Activated CD4-positive, alpha-beta memory T cell treated with anti-CD3 and anti-CD28 coated beads for 36 hours (primary cell): Measurements from ENCODE around the gene HBA2. TPM values are rescaled to one million over a fixed set of nuclear protein-coding genes. Genes with fewer than 3 reads are reported as not detected.

ENCODE experiments used
- CTCF ChIA-PET: fragments of 350-600 bp; sonication (Branson Sonifier 250); formaldehyde crosslinking; loops from one replicate; lab custom pipeline; 2021; ENCODE audit warnings: antibody characterized with exemption, inconsistent platforms; lab: Charles Lee
- POLR2A ChIA-PET: fragments of 350-600 bp; sonication (Branson Sonifier 250); formaldehyde crosslinking; loops from one replicate; lab custom pipeline; 2021; ENCODE audit warnings: antibody characterized with exemption; lab: Charles Lee
- DNase-seq: peaks from one replicate; pipeline ENCODE4 v3.0.0-alpha.2; 2020
- H3K27ac Mint-ChIP-seq: one replicate; pipeline ENCODE4 v1.8.0; 2021; ENCODE audit warnings: mixed read lengths
- H3K27me3 Mint-ChIP-seq: one replicate; pipeline ENCODE4 v1.8.0; 2021; ENCODE audit warnings: mixed read lengths
- H3K36me3 Mint-ChIP-seq: one replicate; pipeline ENCODE4 v1.8.0; 2021; ENCODE audit warnings: mixed read lengths
- H3K4me1 Mint-ChIP-seq: one replicate; pipeline ENCODE4 v1.8.0; 2021; ENCODE audit warnings: low read depth, mixed read lengths
- H3K4me3 Mint-ChIP-seq: one replicate; pipeline ENCODE4 v1.8.0; 2021; ENCODE audit warnings: mild to moderate bottlenecking, mixed read lengths
- H3K9me3 Mint-ChIP-seq: one replicate; pipeline ENCODE4 v1.8.0; 2021; ENCODE audit warnings: mixed read lengths
- intact Hi-C: fragments of 100-400 bp; cut with micrococcal nuclease; formaldehyde crosslinking; loops from one replicate; pipeline ENCODE4 v1.15.1; 2023
- total RNA-seq, 2 experiments: library from RNA; stranded (reverse); gene quantifications; one replicate each; pipeline ENCODE4 v1.2.3, GENCODE V29; 2021

Gene HBA2
- total RNA-seq, 2 experiments from 2014 or later: not detected

- POLR2A ChIA-PET: no interaction called here
Observed at GRCh38 chr16:178668-179015, 6.0 kb downstream of the HBA2 start.

GRCh38 chr16:179211-180092 is 6.8 kb downstream of the HBA2 start:
- intact Hi-C loops: loop anchor here (2.0 kb wide), 1 partner anchor 73 kb away; no protein-coding TSS in a partner anchor
- ChIA-PET CTCF (interaction anchor here (0.9 to 3.3 kb wide), 5 partner anchors 15 to 114 kb away, joined by 3 to 23 read pairs (median 4); no protein-coding TSS in a partner anchor), POLR2A (no interaction called here)
- Mint-ChIP-seq H3K9me3 (no peaks in the 10 kb centered on the region), H3K4me1 (peaks cover 3% of the 10 kb centered on the region), H3K36me3 (no peaks in the 10 kb centered on the region), H3K4me3 (no peak overlapping the region), H3K27me3 (peaks cover 35% of the 10 kb centered on the region), H3K27ac (no peak overlapping the region)
- no peak for DNase-seq

More at GRCh38 chr16:178668-179015, 6.0 kb downstream of the HBA2 start:
- intact Hi-C loops: no loop called here
- Mint-ChIP-seq H3K4me3 (no peak overlapping the region), H3K27me3 (peaks cover 39% of the 10 kb centered on the region), H3K4me1 (peaks cover 4% of the 10 kb centered on the region), H3K27ac (no peak overlapping the region), H3K9me3 (no peaks in the 10 kb centered on the region), H3K36me3 (no peaks in the 10 kb centered on the region)
- DNase-seq: no peak
- CTCF ChIA-PET: interaction anchor here (1.0 kb wide), 1 partner anchor 71 kb away, joined by 3 read pairs; no protein-coding TSS in a partner anchor

GRCh38 chr16:180101-180675 is 7.5 kb downstream of the HBA2 start, which contains the start of gene HBQ1:
Gene HBQ1, plus strand, starts transcription at chr16:180459. Its CDS starts 28 bp downstream, at chr16:180487.
- intact Hi-C loops: loop anchor here (2.0 kb wide), 1 partner anchor 73 kb away; no protein-coding TSS in a partner anchor
- Mint-ChIP-seq H3K27me3 (peaks cover 28% of the 10 kb centered on the region), H3K27ac (no peak within 1 kb of the TSS), H3K36me3 (no peaks in the 10 kb centered on the region), H3K4me3 (peak within 1 kb of the TSS; percentile 20), H3K9me3 (no peaks in the 10 kb centered on the region), H3K4me1 (no peaks in the 10 kb centered on the region)
- POLR2A ChIA-PET: no interaction called here
- CTCF ChIA-PET: interaction anchor here (0.7 to 3.3 kb wide), 10 partner anchors 12 to 185 kb away, joined by 3 to 23 read pairs (median 4); no protein-coding TSS in a partner anchor
- DNase-seq: peak; percentile 30

- peaks cover 23% of the 10 kb centered on the region for H3K27me3 Mint-ChIP-seq
Observed at GRCh38 chr16:180681-181564, 8.2 kb downstream of the HBA2 start.

GRCh38 chr16:181565-182021 is 8.9 kb downstream of the HBA2 start:
- peaks cover 2% of the 10 kb centered on the region for H3K36me3 Mint-ChIP-seq
- no peak overlapping the region for H3K27ac Mint-ChIP-seq
- no peaks in the 10 kb centered on the region for H3K9me3 Mint-ChIP-seq
- intact Hi-C loops: loop anchor here (2.0 kb wide), 1 partner anchor 75 kb away; no protein-coding TSS in a partner anchor
- H3K27me3 Mint-ChIP-seq: peaks cover 22% of the 10 kb centered on the region
- no peak overlapping the region for H3K4me3 Mint-ChIP-seq
- ChIA-PET CTCF (interaction anchor here (0.7 to 3.3 kb wide), 15 partner anchors 9 to 181 kb away, joined by 3 to 23 read pairs (median 4); no protein-coding TSS in a partner anchor), POLR2A (no interaction called here)
- H3K4me1 Mint-ChIP-seq: no peaks in the 10 kb centered on the region
- DNase-seq: no peak

More at GRCh38 chr16:180681-181564, 8.2 kb downstream of the HBA2 start:
- H3K9me3 Mint-ChIP-seq: no peaks in the 10 kb centered on the region
- intact Hi-C loops: loop anchor here (2.0 kb wide), 1 partner anchor 74 kb away; no protein-coding TSS in a partner anchor
- no peak overlapping the region for H3K27ac Mint-ChIP-seq
- H3K4me1 Mint-ChIP-seq: no peaks in the 10 kb centered on the region
- ChIA-PET POLR2A (no interaction called here), CTCF (interaction anchor here (0.7 to 3.3 kb wide), 18 partner anchors 12 to 184 kb away, joined by 3 to 23 read pairs (median 4); no protein-coding TSS in a partner anchor)
- H3K4me3 Mint-ChIP-seq: peak overlapping the region; percentile 20
- peaks cover 2% of the 10 kb centered on the region for H3K36me3 Mint-ChIP-seq
- DNase-seq: peak; percentile 89

GRCh38 chr16:183005-183404 is 10.3 kb downstream of the HBA2 start:
- Mint-ChIP-seq H3K27ac (no peak overlapping the region), H3K9me3 (no peaks in the 10 kb centered on the region), H3K4me1 (no peaks in the 10 kb centered on the region), H3K27me3 (peaks cover 15% of the 10 kb centered on the region), H3K36me3 (peaks cover 7% of the 10 kb centered on the region), H3K4me3 (no peak overlapping the region)
- no peak for DNase-seq
- CTCF ChIA-PET: interaction anchor here (0.7 to 3.3 kb wide), 5 partner anchors 26 to 179 kb away, joined by 3 to 23 read pairs (median 14); no protein-coding TSS in a partner anchor
- POLR2A ChIA-PET: no interaction called here
- intact Hi-C loops: no loop called here

- DNase-seq: no peak
- Mint-ChIP-seq H3K27ac (no peak overlapping the region), H3K4me1 (no peaks in the 10 kb centered on the region), H3K27me3 (no peaks in the 10 kb centered on the region), H3K36me3 (peaks cover 22% of the 10 kb centered on the region), H3K9me3 (no peaks in the 10 kb centered on the region), H3K4me3 (no peak overlapping the region)
- intact Hi-C loops: no loop called here
- ChIA-PET CTCF (interaction anchor here (0.9 kb wide), 1 partner anchor 78 kb away, joined by 3 read pairs; no protein-coding TSS in a partner anchor), POLR2A (no interaction called here)
Observed at GRCh38 chr16:185213-185612, 12.5 kb downstream of the HBA2 start.

GRCh38 chr16:185691-186090 is 13.0 kb downstream of the HBA2 start:
- no peak overlapping the region for H3K27ac Mint-ChIP-seq
- H3K27me3 Mint-ChIP-seq: no peaks in the 10 kb centered on the region
- H3K4me1 Mint-ChIP-seq: no peaks in the 10 kb centered on the region
- no peak overlapping the region for H3K4me3 Mint-ChIP-seq
- no peak for DNase-seq
- peaks cover 24% of the 10 kb centered on the region for H3K36me3 Mint-ChIP-seq
- ChIA-PET CTCF (interaction anchor here (0.9 kb wide), 1 partner anchor 79 kb away, joined by 3 read pairs; no protein-coding TSS in a partner anchor), POLR2A (no interaction called here)
- no peaks in the 10 kb centered on the region for H3K9me3 Mint-ChIP-seq
- intact Hi-C loops: no loop called here

- Mint-ChIP-seq H3K4me3 (no peak overlapping the region), H3K27me3 (no peaks in the 10 kb centered on the region), H3K4me1 (no peaks in the 10 kb centered on the region), H3K36me3 (peaks cover 34% of the 10 kb centered on the region), H3K9me3 (no peaks in the 10 kb centered on the region), H3K27ac (no peak overlapping the region)
- no peak for DNase-seq
- intact Hi-C loops: no loop called here
- CTCF ChIA-PET: interaction anchor here (2.7 kb wide), 1 partner anchor 80 kb away, joined by 8 read pairs; no protein-coding TSS in a partner anchor
- POLR2A ChIA-PET: no interaction called here
Observed at GRCh38 chr16:187330-187729, 14.7 kb downstream of the HBA2 start.

- H3K9me3 Mint-ChIP-seq: no peaks in the 10 kb centered on the region
- no peaks in the 10 kb centered on the region for H3K4me1 Mint-ChIP-seq
- intact Hi-C loops: no loop called here
- DNase-seq: peak; percentile 42
- ChIA-PET POLR2A (no interaction called here), CTCF (interaction anchor here (0.9 to 2.7 kb wide), 4 partner anchors 40 to 92 kb away, joined by 3 to 8 read pairs (median 4); no protein-coding TSS in a partner anchor)
- no peaks in the 10 kb centered on the region for H3K27me3 Mint-ChIP-seq
- peaks cover 44% of the 10 kb centered on the region for H3K36me3 Mint-ChIP-seq
- H3K27ac Mint-ChIP-seq: no peak overlapping the region
- H3K4me3 Mint-ChIP-seq: no peak overlapping the region
Observed at GRCh38 chr16:188674-189073, 16.0 kb downstream of the HBA2 start.
